GM23248 (cell line): ENCODE data around the gene CCDC34.

Experiments used
- EZH2 ChIP-seq: fragments of 200-600 bp; sonication (generic); IDR thresholded peaks from 2 replicates; pipeline ENCODE4 v1.6.1; 2018; ENCODE audit warnings: antibody characterized with exemption, mild to moderate bottlenecking; ENCODE audit not compliant: insufficient read depth, poor library complexity, severe bottlenecking
- EZH2phosphoT487 ChIP-seq: fragments of 200-600 bp; sonication (generic); IDR thresholded peaks from 2 replicates; pipeline ENCODE4 v1.6.1; 2018; ENCODE audit warnings: antibody characterized with exemption, moderate library complexity, mild to moderate bottlenecking, low read depth; ENCODE audit not compliant: insufficient read depth

GRCh38 chr11:27385245-27385644, 22.2 kb upstream of the CCDC34 start:
- TF ChIP-seq EZH2 (no peak), EZH2phosphoT487 (no peak)
